A549 treated with GW870086 at 1 μM for 4 hours (cell line): Measurements from ENCODE around the gene LRRC36. TPM values are rescaled to one million over a fixed set of nuclear protein-coding genes. Genes with fewer than 3 reads are reported as not detected.

Source experiments
- total RNA-seq: library from RNA; stranded (reverse); fragments of 200-300 nt; extraction: Qiagen RNA extraction; gene quantifications from 5 replicates; pipeline ENCODE4 v1.2.3, GENCODE V29; 2022; ENCODE audit warnings: low read depth

Gene LRRC36, protein sequence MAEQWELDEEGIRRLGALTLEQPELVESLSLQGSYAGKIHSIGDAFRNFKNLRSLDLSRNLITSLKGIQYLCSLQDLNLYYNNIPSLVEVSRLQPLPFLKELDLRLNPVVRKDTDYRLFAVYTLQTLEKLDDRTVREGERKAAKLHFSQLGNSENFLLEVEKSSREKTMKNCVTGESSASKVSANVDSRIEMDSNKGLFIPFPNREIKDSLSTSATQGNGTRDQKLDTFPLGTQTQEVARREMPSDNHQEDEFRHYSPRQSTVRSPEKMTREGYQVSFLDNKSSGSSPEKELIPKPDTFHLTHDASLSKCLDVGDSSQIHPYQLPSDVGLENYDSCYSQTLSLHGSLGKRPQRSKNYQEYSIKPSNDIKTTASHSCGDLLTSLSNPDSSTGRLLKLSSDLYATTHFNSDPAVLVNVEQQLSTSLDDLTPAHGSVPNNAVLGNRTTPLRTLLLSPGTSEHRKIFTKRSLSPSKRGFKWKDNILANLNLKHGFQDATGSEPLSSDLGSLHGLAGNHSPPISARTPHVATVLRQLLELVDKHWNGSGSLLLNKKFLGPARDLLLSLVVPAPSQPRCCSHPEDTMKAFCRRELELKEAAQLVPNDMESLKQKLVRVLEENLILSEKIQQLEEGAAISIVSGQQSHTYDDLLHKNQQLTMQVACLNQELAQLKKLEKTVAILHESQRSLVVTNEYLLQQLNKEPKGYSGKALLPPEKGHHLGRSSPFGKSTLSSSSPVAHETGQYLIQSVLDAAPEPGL
- 0.21 to 0.35 TPM (median 0.21 TPM) in 3 of 5 replicates, not detected in the others for total RNA-seq

DNA sequence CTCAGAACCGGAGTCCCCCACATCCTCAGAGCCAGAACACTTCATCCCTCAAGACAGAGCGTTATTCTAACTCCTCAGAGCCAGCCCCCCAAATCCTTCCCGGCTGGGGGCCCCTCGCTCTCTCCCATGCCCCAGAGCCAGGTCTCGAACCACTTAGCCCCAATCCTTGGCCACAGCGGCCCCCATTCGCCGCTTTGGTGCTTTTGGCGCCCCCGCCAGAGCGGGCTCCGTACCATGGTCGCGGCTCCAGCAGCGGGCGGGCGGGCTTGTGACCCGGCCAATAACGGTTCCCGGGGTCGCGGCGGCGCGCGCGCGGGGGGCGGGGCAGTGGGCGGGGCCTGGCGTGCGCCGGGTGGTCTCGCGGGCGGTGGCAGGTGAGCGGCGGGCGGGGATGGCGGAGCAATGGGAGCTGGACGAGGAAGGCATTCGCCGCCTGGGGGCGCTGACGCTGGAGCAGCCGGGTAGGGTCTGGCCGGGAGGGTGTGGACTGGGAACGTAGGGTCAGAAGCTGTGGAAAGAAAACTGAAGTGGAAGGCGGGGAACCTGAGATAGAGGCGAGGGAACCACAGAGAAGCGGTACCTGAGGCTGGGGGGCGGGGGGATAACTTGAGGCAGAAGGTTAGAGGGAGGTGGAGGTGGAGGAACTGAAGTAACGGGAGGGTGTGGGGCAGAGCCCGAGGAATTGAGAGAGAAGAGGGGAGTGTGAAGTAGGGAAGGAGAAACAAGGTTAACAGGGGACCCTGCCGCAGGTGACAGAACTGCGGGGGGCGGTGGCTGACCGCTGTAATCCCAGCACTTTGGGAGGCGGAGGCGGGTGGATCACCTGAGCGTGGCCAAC, at the start of gene LRRC36, which contains the start of gene KCTD19:
LRRC36 (plus strand) TSS at position 344 of the 838 bp plus-strand sequence; CDS start at position 392, 48 bp downstream.
KCTD19 (minus strand) TSS at position 270 of the 838 bp plus-strand sequence; CDS start at position 236, 34 bp downstream.

DNA sequence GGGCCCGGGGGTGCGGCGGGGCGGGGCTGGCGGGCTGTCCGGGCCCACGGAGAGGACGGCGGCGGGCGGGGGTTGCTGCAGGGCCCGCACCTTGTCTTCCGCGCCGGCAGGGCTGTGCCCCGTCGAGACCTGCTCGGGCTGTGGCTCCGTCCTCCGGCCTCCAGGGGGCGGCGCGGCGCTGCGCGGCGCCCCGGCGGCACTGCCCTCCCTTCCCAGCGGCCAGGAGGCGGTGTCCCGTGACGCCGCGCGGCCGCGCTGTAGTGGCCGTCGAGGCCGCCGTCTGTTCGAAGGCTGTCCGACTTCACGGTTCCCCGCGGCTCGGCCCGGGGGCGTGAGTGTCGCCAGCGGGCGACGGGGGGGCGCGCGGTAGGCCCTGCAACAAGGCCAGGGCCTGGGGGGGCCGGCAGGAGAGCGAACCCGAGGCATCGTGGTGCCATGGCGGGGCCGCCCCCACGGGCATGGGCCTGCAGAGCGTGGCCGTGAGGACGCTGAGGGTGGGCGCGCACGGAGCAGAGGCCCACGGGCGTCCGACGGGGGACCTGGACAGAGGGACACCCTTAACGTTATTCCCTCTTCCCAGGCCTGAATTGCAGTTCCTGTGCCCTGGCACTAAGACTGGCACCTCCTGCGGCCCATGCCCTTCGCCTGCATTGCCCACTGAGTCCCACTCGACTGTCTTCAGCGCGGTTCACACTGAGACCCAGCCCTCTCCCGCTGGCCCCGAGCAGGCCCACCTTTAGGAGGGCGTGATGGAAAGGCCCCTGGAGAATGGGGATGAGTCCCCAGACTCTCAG, 47.1 kb upstream of the LRRC36 start, which contains the start of gene PLEKHG4:
PLEKHG4 (plus strand) TSS at position 237 of the 794 bp plus-strand sequence; CDS start at position 750, 513 bp downstream.

DNA sequence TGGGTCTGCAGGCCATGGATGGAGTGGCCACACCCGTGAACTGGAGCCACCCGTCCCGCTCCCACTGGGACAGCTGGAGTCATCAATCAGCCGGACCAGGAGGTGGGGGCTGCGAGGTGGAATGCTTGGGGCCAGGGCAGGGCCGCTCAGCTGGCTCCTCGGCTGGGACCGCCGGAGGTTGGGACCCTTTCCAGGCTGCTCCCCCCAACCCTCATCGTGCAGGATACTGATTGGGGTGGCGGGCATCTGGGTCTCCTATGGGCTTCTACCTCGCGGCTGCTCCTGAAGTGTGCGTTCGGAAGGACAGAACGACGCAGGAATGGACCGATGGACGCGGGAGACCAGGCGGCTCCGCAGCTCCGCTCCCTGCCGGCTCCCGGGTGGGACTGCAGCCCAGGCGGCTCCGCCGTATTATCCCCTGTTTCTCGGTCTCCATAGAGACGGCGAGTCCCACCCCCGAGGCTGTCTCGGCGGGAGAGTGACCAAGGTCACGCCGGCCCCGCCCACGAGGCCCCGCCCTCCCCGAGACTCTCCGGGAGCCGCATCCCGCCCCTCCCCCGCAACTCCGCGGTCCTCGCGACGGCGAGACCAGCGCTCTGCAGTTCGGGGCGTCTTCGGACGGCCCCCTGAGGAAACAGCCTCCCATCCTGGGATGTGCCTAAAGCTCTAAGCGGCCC, 66.6 kb downstream of the LRRC36 start, which contains the start of gene TPPP3:
TPPP3 (minus strand) TSS at position 388 of the 677 bp plus-strand sequence. CDS start 2,387 bp downstream, outside the sequence.

DNA sequence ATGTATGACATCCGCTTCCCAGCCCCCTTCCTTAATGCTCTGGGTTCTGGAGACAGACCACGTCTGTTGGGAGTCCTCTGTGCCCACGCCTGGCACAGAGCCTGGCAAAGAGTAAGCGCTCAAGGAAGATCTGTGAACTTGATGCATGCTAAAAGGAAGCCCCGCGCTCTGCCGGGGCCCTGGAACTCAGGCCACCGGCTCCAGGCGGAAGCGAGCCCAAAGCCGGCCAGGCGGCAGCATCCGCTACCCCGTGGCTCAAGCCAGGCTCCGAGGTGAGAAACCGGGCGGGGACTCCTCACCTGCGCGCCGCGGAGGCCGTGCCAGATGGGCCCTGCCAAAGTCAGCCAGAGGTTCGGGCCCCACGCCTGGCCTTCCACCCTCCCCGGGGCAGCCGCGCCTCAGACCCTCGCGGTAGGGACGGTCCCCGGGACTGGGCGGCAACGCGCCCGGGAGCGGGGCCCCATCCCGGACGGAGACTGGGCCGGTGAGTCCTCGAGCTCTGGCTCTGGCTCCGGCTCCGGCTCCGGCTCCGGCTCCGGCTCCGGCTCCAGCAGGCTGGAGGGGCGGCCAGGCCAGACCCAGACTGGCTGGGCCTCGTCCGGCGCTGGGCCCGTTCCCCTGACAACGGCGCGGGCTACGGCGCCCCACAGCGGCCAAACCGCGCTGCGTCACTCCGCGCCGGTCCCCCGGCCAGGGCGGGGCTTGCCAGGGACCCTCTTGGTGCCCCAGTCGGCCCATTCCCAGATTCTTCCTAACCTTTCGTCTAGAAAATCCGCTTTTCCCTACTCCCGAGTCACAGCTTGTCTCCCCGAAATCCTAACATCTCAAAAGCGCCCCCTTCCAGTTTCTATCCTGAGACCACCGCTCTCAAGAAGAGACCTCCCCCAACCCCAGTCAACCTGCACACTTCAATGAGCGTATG, 89.5 kb downstream of the LRRC36 start, which contains the start of gene ZDHHC1:
ZDHHC1 (minus strand) TSS at position 606 of the 922 bp plus-strand sequence. CDS start 8,702 bp downstream, outside the sequence.

DNA sequence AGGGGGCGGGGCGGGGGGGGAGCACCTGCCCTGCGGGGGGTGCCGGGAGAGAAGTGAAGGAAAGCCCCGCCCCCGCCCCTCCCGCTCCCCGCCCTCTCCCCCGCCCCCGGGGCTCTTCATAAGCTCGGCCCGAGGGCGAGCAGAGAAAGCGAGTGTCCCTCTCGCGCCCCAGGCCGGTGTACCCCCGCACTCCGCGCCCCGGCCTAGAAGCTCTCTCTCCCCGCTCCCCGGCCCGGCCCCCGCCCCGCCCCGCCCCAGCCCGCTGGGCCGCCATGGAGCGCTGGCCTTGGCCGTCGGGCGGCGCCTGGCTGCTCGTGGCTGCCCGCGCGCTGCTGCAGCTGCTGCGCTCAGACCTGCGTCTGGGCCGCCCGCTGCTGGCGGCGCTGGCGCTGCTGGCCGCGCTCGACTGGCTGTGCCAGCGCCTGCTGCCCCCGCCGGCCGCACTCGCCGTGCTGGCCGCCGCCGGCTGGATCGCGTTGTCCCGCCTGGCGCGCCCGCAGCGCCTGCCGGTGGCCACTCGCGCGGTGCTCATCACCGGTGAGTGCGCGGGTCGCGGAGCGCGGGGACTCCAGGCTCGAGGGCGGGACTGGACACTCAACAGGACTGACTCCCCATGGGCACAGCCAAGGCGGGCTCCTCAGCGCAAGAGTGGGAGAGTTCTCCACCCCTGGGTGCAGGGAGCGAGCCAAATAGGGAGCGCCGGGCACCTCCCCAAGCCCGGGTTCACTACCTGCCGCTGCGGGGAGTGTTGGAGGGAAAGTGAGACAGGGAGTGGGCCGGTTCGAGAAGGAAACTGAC, 104.6 kb downstream of the LRRC36 start, which contains the start of gene HSD11B2:
HSD11B2 (plus strand) TSS at position 145 of the 798 bp plus-strand sequence; CDS start at position 273, 128 bp downstream.

Other genes with a start within 250 kb of the LRRC36 start
- 24.3 to 26.8 TPM (median 25.6 TPM) in 5 replicates for gene PHAF1, start 216.9 kb upstream of the LRRC36 start, total RNA-seq
- 7.7 to 9.5 TPM (median 9.0 TPM) in 5 replicates for gene B3GNT9, start 175.8 kb upstream of the LRRC36 start, total RNA-seq
- 16.1 to 19.2 TPM (median 18.6 TPM) in 5 replicates for gene TRADD, start 166.9 kb upstream of the LRRC36 start, total RNA-seq
- gene FBXL8, start 166.9 kb upstream of the LRRC36 start, total RNA-seq, result 3.4 to 9.0 TPM (median 8.0 TPM) in 5 replicates
- gene HSF4, start 162.1 kb upstream of the LRRC36 start, total RNA-seq, result 11.9 to 16.5 TPM (median 13.2 TPM) in 5 replicates
- gene NOL3, start 156.3 kb upstream of the LRRC36 start, total RNA-seq, result 76.4 to 107 TPM (median 89.9 TPM) in 5 replicates
- gene MATCAP1, start 142.9 kb upstream of the LRRC36 start, total RNA-seq, result 5.4 to 8.4 TPM (median 6.3 TPM) in 5 replicates
- gene EXOC3L1, start 136.7 kb upstream of the LRRC36 start, total RNA-seq, result 0.09 to 0.30 TPM (median 0.23 TPM) in 3 of 5 replicates, not detected in the others
- 82.2 to 98.8 TPM (median 95.1 TPM) in 5 replicates for gene E2F4, start 134.7 kb upstream of the LRRC36 start, total RNA-seq
- gene ELMO3, start 127.7 kb upstream of the LRRC36 start, total RNA-seq, result 0.99 to 1.5 TPM (median 1.4 TPM) in 5 replicates
- gene TMEM208, start 99.7 kb upstream of the LRRC36 start, total RNA-seq, result 87.8 to 98.8 TPM (median 94.3 TPM) in 5 replicates
- gene FHOD1, start 79.3 kb upstream of the LRRC36 start, total RNA-seq, result 47.9 to 66.5 TPM (median 61.3 TPM) in 5 replicates
- 1.4 to 1.7 TPM (median 1.6 TPM) in 5 replicates for gene SLC9A5, start 77.8 kb upstream of the LRRC36 start, total RNA-seq
- 11.0 to 14.2 TPM (median 12.3 TPM) in 5 replicates for gene PLEKHG4, start 47.3 kb upstream of the LRRC36 start, total RNA-seq
- gene KCTD19, start 74 bp upstream of the LRRC36 start, total RNA-seq, result 0.14 to 0.79 TPM (median 0.43 TPM) in 5 replicates
- 8.6 to 14.2 TPM (median 12.1 TPM) in 5 replicates for gene TPPP3, start 66.7 kb downstream of the LRRC36 start, total RNA-seq
- 4.6 to 7.2 TPM (median 6.5 TPM) in 5 replicates for gene ZDHHC1, start 89.7 kb downstream of the LRRC36 start, total RNA-seq
- 1.3 to 2.1 TPM (median 1.5 TPM) in 5 replicates for gene HSD11B2, start 104.3 kb downstream of the LRRC36 start, total RNA-seq
- 100 to 117 TPM (median 107 TPM) in 5 replicates for gene ATP6V0D1, start 154.3 kb downstream of the LRRC36 start, total RNA-seq
- not detected in 5 replicates for gene AGRP, start 156.7 kb downstream of the LRRC36 start, total RNA-seq
- 36.1 to 45.7 TPM (median 40.3 TPM) in 5 replicates for gene RIPOR1, start 202.0 kb downstream of the LRRC36 start, total RNA-seq
- 33.9 to 35.7 TPM (median 34.2 TPM) in 5 replicates for gene CTCF, start 235.7 kb downstream of the LRRC36 start, total RNA-seq